ENCODE results near the gene UBAC2.
"Not testable (repeated sequence)": the region's sequence is repeated elsewhere in the genome, so short reads cannot be mapped to it uniquely, and the experiment has no call there.

UBAC2 gene

GRCh38 chr13:99379856-99380801, 179.5 kb downstream of the UBAC2 start:
- Mint-ChIP-seq H3K4me1 (ENCODE audit: low read depth) (peaks cover 85% of the 10 kb centered on the region), H3K27ac (peak overlapping the region; percentile 95), H3K9me3 (no peaks in the 10 kb centered on the region), H3K27me3 (ENCODE audit: low read depth) (no peaks in the 10 kb centered on the region), H3K36me3 (ENCODE audit: low read depth) (peaks cover 39% of the 10 kb centered on the region), H3K4me3 (peak overlapping the region; percentile 77)
- no peak for DNase-seq (ENCODE audit: low spot score)

GRCh38 chr13:99380921-99381645, 180.4 kb downstream of the UBAC2 start:
- Mint-ChIP-seq H3K4me1 (ENCODE audit: low read depth) (peaks cover 84% of the 10 kb centered on the region), H3K27ac (peak overlapping the region; percentile 95), H3K4me3 (peak overlapping the region; percentile 77), H3K9me3 (no peaks in the 10 kb centered on the region), H3K36me3 (ENCODE audit: low read depth) (peaks cover 35% of the 10 kb centered on the region), H3K27me3 (ENCODE audit: low read depth) (no peaks in the 10 kb centered on the region)
- DNase-seq (ENCODE audit: low spot score) = peak; percentile 74

- Mint-ChIP-seq H3K9me3 (no peaks in the 10 kb centered on the region), H3K27me3 (ENCODE audit: low read depth) (no peaks in the 10 kb centered on the region), H3K36me3 (ENCODE audit: low read depth) (peaks cover 37% of the 10 kb centered on the region), H3K4me3 (peak overlapping the region; percentile 77), H3K27ac (peak overlapping the region; percentile 95), H3K4me1 (ENCODE audit: low read depth) (peaks cover 77% of the 10 kb centered on the region)
- DNase-seq (ENCODE audit: low spot score) = no peak
Measured at GRCh38 chr13:99381766-99382165, 181.1 kb downstream of the UBAC2 start.

- peak; percentile 36 for DNase-seq (ENCODE audit: low spot score)
- Mint-ChIP-seq H3K27ac (peak overlapping the region; percentile 95), H3K9me3 (no peaks in the 10 kb centered on the region), H3K27me3 (ENCODE audit: low read depth) (no peaks in the 10 kb centered on the region), H3K4me1 (ENCODE audit: low read depth) (peaks cover 78% of the 10 kb centered on the region), H3K4me3 (peak overlapping the region; percentile 77), H3K36me3 (ENCODE audit: low read depth) (peaks cover 38% of the 10 kb centered on the region)
Measured at GRCh38 chr13:99382428-99383133, 181.9 kb downstream of the UBAC2 start.

GRCh38 chr13:99383511-99383921, 182.9 kb downstream of the UBAC2 start:
- H3K4me3 Mint-ChIP-seq = peak overlapping the region; percentile 77

GRCh38 chr13:99383946-99384345, 183.3 kb downstream of the UBAC2 start:
- peak overlapping the region; percentile 77 for H3K4me3 Mint-ChIP-seq
- peak; percentile 39 for DNase-seq (ENCODE audit: low spot score)
- H3K36me3 Mint-ChIP-seq (ENCODE audit: low read depth) = peaks cover 29% of the 10 kb centered on the region
- no peaks in the 10 kb centered on the region for H3K27me3 Mint-ChIP-seq (ENCODE audit: low read depth)
- peaks cover 79% of the 10 kb centered on the region for H3K4me1 Mint-ChIP-seq (ENCODE audit: low read depth)
- H3K27ac Mint-ChIP-seq = peak overlapping the region; percentile 95
- no peaks in the 10 kb centered on the region for H3K9me3 Mint-ChIP-seq

More at GRCh38 chr13:99383511-99383921, 182.9 kb downstream of the UBAC2 start:
- H3K9me3 Mint-ChIP-seq = no peaks in the 10 kb centered on the region
- DNase-seq (ENCODE audit: low spot score) = no peak
- H3K4me1 Mint-ChIP-seq (ENCODE audit: low read depth) = peaks cover 82% of the 10 kb centered on the region
- no peaks in the 10 kb centered on the region for H3K27me3 Mint-ChIP-seq (ENCODE audit: low read depth)
- H3K27ac Mint-ChIP-seq = peak overlapping the region; percentile 95
- peaks cover 33% of the 10 kb centered on the region for H3K36me3 Mint-ChIP-seq (ENCODE audit: low read depth)

- Mint-ChIP-seq H3K36me3 (ENCODE audit: low read depth) (peaks cover 25% of the 10 kb centered on the region), H3K27ac (peak overlapping the region; percentile 66), H3K4me1 (ENCODE audit: low read depth) (peaks cover 74% of the 10 kb centered on the region), H3K4me3 (no peak overlapping the region), H3K27me3 (ENCODE audit: low read depth) (no peaks in the 10 kb centered on the region), H3K9me3 (no peaks in the 10 kb centered on the region)
- no peak for DNase-seq (ENCODE audit: low spot score)
Measured at GRCh38 chr13:99384468-99384867, 183.8 kb downstream of the UBAC2 start.

- Mint-ChIP-seq H3K27me3 (ENCODE audit: low read depth) (no peaks in the 10 kb centered on the region), H3K27ac (no peak overlapping the region), H3K4me1 (ENCODE audit: low read depth) (peaks cover 67% of the 10 kb centered on the region), H3K36me3 (ENCODE audit: low read depth) (peaks cover 18% of the 10 kb centered on the region), H3K9me3 (no peaks in the 10 kb centered on the region), H3K4me3 (no peak overlapping the region)
- no peak for DNase-seq (ENCODE audit: low spot score)
Measured at GRCh38 chr13:99385161-99385560, 184.5 kb downstream of the UBAC2 start.

GRCh38 chr13:99385940-99386339, 185.3 kb downstream of the UBAC2 start:
- no peak for DNase-seq (ENCODE audit: low spot score)
- H3K4me1 Mint-ChIP-seq (ENCODE audit: low read depth) = peaks cover 59% of the 10 kb centered on the region
- no peak overlapping the region for H3K27ac Mint-ChIP-seq
- no peaks in the 10 kb centered on the region for H3K27me3 Mint-ChIP-seq (ENCODE audit: low read depth)
- H3K36me3 Mint-ChIP-seq (ENCODE audit: low read depth) = peaks cover 17% of the 10 kb centered on the region
- H3K9me3 Mint-ChIP-seq = no peaks in the 10 kb centered on the region
- no peak overlapping the region for H3K4me3 Mint-ChIP-seq

- no peak for DNase-seq (ENCODE audit: low spot score)
- Mint-ChIP-seq H3K4me3 (no peak overlapping the region), H3K36me3 (ENCODE audit: low read depth) (peaks cover 16% of the 10 kb centered on the region), H3K9me3 (no peaks in the 10 kb centered on the region), H3K27me3 (ENCODE audit: low read depth) (no peaks in the 10 kb centered on the region), H3K4me1 (ENCODE audit: low read depth) (peaks cover 54% of the 10 kb centered on the region), H3K27ac (no peak overlapping the region)
Measured at GRCh38 chr13:99386495-99386894, 185.8 kb downstream of the UBAC2 start.

GRCh38 chr13:99386911-99387788, 186.5 kb downstream of the UBAC2 start:
- peak overlapping the region; percentile 51 for H3K27ac Mint-ChIP-seq
- peak; percentile 74 for DNase-seq (ENCODE audit: low spot score)
- peaks cover 16% of the 10 kb centered on the region for H3K36me3 Mint-ChIP-seq (ENCODE audit: low read depth)
- peaks cover 47% of the 10 kb centered on the region for H3K4me1 Mint-ChIP-seq (ENCODE audit: low read depth)
- no peak overlapping the region for H3K4me3 Mint-ChIP-seq
- no peaks in the 10 kb centered on the region for H3K27me3 Mint-ChIP-seq (ENCODE audit: low read depth)
- H3K9me3 Mint-ChIP-seq = no peaks in the 10 kb centered on the region

GRCh38 chr13:99388334-99388923, 187.8 kb downstream of the UBAC2 start:
- no peaks in the 10 kb centered on the region for H3K27me3 Mint-ChIP-seq (ENCODE audit: low read depth)
- H3K36me3 Mint-ChIP-seq (ENCODE audit: low read depth) = peaks cover 16% of the 10 kb centered on the region
- peaks cover 35% of the 10 kb centered on the region for H3K4me1 Mint-ChIP-seq (ENCODE audit: low read depth)
- no peak overlapping the region for H3K4me3 Mint-ChIP-seq
- H3K27ac Mint-ChIP-seq = no peak overlapping the region
- H3K9me3 Mint-ChIP-seq = no peaks in the 10 kb centered on the region
- DNase-seq (ENCODE audit: low spot score) = no peak

GRCh38 chr13:99389094-99389493, 188.4 kb downstream of the UBAC2 start:
- DNase-seq (ENCODE audit: low spot score); H3K27me3 Mint-ChIP-seq (ENCODE audit: low read depth); H3K4me3 Mint-ChIP-seq; H3K9me3 Mint-ChIP-seq; H3K27ac Mint-ChIP-seq: not testable (repeated sequence)
- peaks cover 16% of the 10 kb centered on the region for H3K36me3 Mint-ChIP-seq (ENCODE audit: low read depth)
- peaks cover 28% of the 10 kb centered on the region for H3K4me1 Mint-ChIP-seq (ENCODE audit: low read depth)
